Measurements from ENCODE around the gene TP53I11.

The TP53I11 gene

DNA sequence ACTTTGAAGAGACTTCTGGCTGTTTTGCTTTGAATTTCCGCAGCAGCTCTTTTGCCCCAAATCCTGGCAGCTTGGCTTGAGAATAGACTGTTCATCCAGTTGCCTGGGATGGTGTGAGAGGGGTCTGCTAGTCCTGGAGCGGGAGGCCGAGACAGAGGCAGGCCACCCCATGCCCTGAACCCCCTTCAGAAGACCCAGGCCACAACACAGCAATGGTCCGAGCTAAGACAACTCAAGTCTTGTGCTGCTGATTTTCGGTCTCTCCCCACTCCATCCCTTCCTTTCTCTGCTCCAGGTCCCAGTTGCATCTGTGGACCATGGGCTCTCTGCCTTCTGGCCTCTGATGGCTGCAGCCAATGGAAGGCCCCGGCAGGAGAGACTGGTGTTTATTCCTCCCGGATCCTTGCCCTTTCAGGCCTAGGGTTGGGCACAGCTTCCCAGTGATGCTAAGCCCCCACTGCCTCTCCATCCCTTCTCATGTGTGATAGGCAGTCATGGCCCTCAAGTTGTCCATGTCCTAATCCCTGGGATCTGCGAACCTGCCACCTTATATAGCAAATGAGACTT lies 31.9 kb upstream of the TP53I11 start:
- H2BK120ac ChIP-seq (ENCODE audit: low read depth, low read length), result peak overlapping the region; percentile 68
- no peak overlapping the region for H3K14ac ChIP-seq (ENCODE audit: low read length)
- H3K27ac ChIP-seq (replicated peaks; ENCODE audit: low read length), result no peak overlapping the region
- H2AK5ac ChIP-seq (ENCODE audit: low read depth, low read length), result peak overlapping the region; percentile 71
- H3K9me3 ChIP-seq (replicated peaks in 1 of 2; ENCODE audit: control insufficient read depth in 2 of 2, insufficient read depth in 1 of 2, low read depth in 1 of 2, low read length in 2 of 2), result peaks cover 0 to 5% of the 10 kb centered on the region in 2 donors
- no peak overlapping the region for H2BK5ac ChIP-seq (ENCODE audit: low read length)
- H3K79me1 ChIP-seq (ENCODE audit: low read depth, low read length), result no peaks in the 10 kb centered on the region
- H3K18ac ChIP-seq (ENCODE audit: low read length), result peak overlapping the region; percentile 12
- no peak overlapping the region for H2AFZ ChIP-seq (ENCODE audit: low read length)
- no peak overlapping the region for H3K4me2 ChIP-seq (ENCODE audit: insufficient read depth, low read length, poor library complexity, severe bottlenecking)
- no peaks in the 10 kb centered on the region for H3K36me3 ChIP-seq (replicated peaks in 1 of 2; ENCODE audit: control insufficient read depth in 2 of 2, insufficient read depth in 2 of 2, low read length in 2 of 2)
- H4K91ac ChIP-seq (ENCODE audit: low read depth, low read length, poor library complexity), result peak overlapping the region; percentile 42
- WGBS, 2 donors (ENCODE audit: extremely low coverage in 2 of 2, insufficient read length in 2 of 2, insufficient replicate concordance in 1 of 2), result no CpG with 5 or more reads among the region's 8 CpGs
- no peak overlapping the region for H3K4me3 ChIP-seq (ENCODE audit: low read length in 2 of 2)
- no peak for DNase-seq (ENCODE audit: low spot score)
- no peak overlapping the region for H3K4ac ChIP-seq (ENCODE audit: low read length)
- no peak overlapping the region for H2BK12ac ChIP-seq (ENCODE audit: low read length)
- peaks cover 2 to 26% of the 10 kb centered on the region in 2 donors for H3K4me1 ChIP-seq (ENCODE audit: control insufficient read depth in 2 of 2, insufficient read depth in 1 of 2, low read depth in 1 of 2, low read length in 2 of 2)
- H3K27me3 ChIP-seq (ENCODE audit: control insufficient read depth in 3 of 3, insufficient read depth in 3 of 3, low read depth in 1 of 3, low read length in 3 of 3), result peaks cover 0 to 51% (median 0%) of the 10 kb centered on the region in 3 experiments
- peak overlapping the region; percentile 5 for H2BK15ac ChIP-seq (ENCODE audit: low read length)
- no peak overlapping the region for H3K9ac ChIP-seq (ENCODE audit: low read depth, low read length, poor library complexity)
- no peak overlapping the region for H3K23ac ChIP-seq (ENCODE audit: low read depth, low read length, poor library complexity)
- H4K8ac ChIP-seq (ENCODE audit: low read depth, low read length), result no peak overlapping the region

DNA sequence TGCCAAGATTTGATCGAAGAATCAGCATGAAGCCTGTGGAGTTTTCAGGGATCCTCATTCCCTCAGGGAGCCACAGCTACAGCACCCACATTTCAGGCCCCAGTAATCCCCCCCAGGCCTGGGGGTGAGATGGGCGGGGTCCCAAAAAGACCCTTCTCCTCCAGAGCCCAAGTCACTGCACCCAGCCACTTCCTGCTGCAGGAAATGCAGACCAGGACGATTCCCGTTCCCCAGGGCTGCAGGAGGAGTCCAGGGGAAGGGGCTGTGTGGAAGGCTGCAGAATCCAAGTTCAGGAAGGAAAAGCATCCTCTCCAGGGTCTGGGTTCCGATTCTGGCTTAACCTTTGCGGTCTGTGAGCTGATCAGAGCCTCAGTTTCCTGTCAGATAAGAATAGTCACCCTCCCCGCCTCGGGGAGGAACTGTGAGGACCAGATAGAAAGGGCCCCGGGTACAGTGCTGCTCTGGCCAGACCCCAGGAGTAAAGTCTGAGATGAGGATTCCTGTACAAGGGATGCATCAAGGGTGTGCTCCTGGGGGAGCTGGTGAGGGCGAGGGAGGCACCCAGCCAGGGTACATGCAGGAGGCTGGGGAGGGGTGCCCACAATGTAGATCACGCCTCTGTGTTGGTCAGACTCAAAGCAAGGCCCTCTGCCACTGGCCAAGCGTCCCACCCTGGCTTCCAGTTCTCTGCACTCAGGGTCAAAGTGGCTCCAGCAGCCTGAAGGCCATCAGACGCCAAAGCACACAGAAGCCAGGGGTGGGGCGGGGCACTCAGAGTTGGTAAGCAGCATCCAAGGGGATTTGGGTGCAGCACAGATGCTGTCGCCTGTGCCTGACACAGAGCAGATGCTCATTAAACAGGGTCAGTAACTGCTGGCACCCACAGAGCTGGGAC lies 30.1 kb upstream of the TP53I11 start:
- H3K23ac ChIP-seq (ENCODE audit: low read depth, low read length, poor library complexity), result no peak overlapping the region
- no peak overlapping the region for H2BK12ac ChIP-seq (ENCODE audit: low read length)
- H3K9me3 ChIP-seq (replicated peaks in 1 of 2; ENCODE audit: control insufficient read depth in 2 of 2, insufficient read depth in 1 of 2, low read depth in 1 of 2, low read length in 2 of 2), result peaks cover 0 to 4% of the 10 kb centered on the region in 2 donors
- no peak overlapping the region for H3K14ac ChIP-seq (ENCODE audit: low read length)
- no peak for DNase-seq (ENCODE audit: low spot score)
- H3K4ac ChIP-seq (ENCODE audit: low read length), result no peak overlapping the region
- H2BK120ac ChIP-seq (ENCODE audit: low read depth, low read length), result peak overlapping the region; percentile 5
- no peak overlapping the region for H3K4me2 ChIP-seq (ENCODE audit: insufficient read depth, low read length, poor library complexity, severe bottlenecking)
- no CpG with 5 or more reads among the region's 15 CpGs for WGBS, 2 donors (ENCODE audit: extremely low coverage in 2 of 2, insufficient read length in 2 of 2, insufficient replicate concordance in 1 of 2)
- no peak overlapping the region for H3K4me3 ChIP-seq (ENCODE audit: low read length in 2 of 2)
- H3K27me3 ChIP-seq (ENCODE audit: control insufficient read depth in 3 of 3, insufficient read depth in 3 of 3, low read depth in 1 of 3, low read length in 3 of 3), result peaks cover 0 to 33% (median 0%) of the 10 kb centered on the region in 3 experiments
- H4K8ac ChIP-seq (ENCODE audit: low read depth, low read length), result no peak overlapping the region
- H3K18ac ChIP-seq (ENCODE audit: low read length), result peak overlapping the region; percentile 60
- H3K79me1 ChIP-seq (ENCODE audit: low read depth, low read length), result no peaks in the 10 kb centered on the region
- H2BK15ac ChIP-seq (ENCODE audit: low read length), result peak overlapping the region; percentile 16
- H2AK5ac ChIP-seq (ENCODE audit: low read depth, low read length), result peak overlapping the region; percentile 51
- no peak overlapping the region for H2BK5ac ChIP-seq (ENCODE audit: low read length)
- H3K27ac ChIP-seq (replicated peaks; ENCODE audit: low read length), result no peak overlapping the region
- no peak overlapping the region for H2AFZ ChIP-seq (ENCODE audit: low read length)
- H3K9ac ChIP-seq (ENCODE audit: low read depth, low read length, poor library complexity), result no peak overlapping the region
- no peaks in the 10 kb centered on the region for H3K36me3 ChIP-seq (replicated peaks in 1 of 2; ENCODE audit: control insufficient read depth in 2 of 2, insufficient read depth in 2 of 2, low read length in 2 of 2)
- no peak overlapping the region for H4K91ac ChIP-seq (ENCODE audit: low read depth, low read length, poor library complexity)
- H3K4me1 ChIP-seq (ENCODE audit: control insufficient read depth in 2 of 2, insufficient read depth in 1 of 2, low read depth in 1 of 2, low read length in 2 of 2), result peaks cover 7 to 31% of the 10 kb centered on the region in 2 donors

DNA sequence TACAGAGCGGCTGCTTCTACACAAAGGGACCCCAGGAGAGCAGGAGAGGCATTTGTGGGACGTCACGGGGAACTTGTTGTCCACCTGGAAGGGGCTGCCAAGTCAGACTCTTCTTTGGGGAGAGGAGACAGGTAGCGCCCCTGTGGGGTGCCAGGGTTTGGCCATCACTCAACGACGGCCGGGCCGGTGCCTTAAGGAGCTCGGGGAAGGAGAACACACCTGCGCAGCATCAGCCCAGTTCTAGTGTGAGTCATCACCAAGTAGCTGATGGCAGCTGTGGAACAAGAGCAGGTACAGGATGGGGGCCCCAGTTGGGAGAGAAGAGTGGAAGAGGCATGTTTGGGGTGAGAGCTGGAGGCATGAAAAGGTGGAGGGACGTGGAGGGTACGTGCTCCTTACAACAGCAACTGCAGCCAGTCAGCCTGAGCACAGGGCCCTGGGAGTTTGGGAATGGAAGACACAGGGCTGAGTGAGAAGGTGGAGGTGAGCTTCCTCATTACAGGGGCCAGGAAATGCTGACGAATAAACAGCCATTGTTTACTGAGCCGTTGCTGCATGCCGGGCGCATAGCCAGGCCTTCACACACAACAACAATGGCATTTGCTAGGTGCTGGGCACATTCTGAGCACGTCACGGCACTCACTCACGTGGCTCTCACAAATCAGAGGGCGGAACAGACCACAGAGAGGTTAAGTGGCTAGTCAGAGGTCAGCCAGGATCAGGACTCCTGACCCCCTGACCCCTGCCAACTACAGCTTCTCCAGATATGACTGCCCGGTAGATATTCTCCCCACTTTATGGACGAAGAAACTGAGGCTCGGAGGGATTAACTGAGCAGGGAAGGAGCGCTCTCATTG lies 29.1 kb upstream of the TP53I11 start:
- Histone ChIP-seq H3K4me2 (ENCODE audit: insufficient read depth, low read length, poor library complexity, severe bottlenecking) (no peak overlapping the region), H3K27me3 (ENCODE audit: control insufficient read depth in 3 of 3, insufficient read depth in 3 of 3, low read depth in 1 of 3, low read length in 3 of 3) (peaks cover 0 to 24% (median 0%) of the 10 kb centered on the region in 3 experiments), H3K36me3 (replicated peaks in 1 of 2; ENCODE audit: control insufficient read depth in 2 of 2, insufficient read depth in 2 of 2, low read length in 2 of 2) (no peaks in the 10 kb centered on the region), H3K27ac (replicated peaks; ENCODE audit: low read length) (peak overlapping the region; percentile 36), H3K4me1 (ENCODE audit: control insufficient read depth in 2 of 2, insufficient read depth in 1 of 2, low read depth in 1 of 2, low read length in 2 of 2) (peaks cover 7 to 31% of the 10 kb centered on the region in 2 donors), H3K23ac (ENCODE audit: low read depth, low read length, poor library complexity) (no peak overlapping the region), H3K18ac (ENCODE audit: low read length) (peak overlapping the region; percentile 44), H3K14ac (ENCODE audit: low read length) (no peak overlapping the region), H2AFZ (ENCODE audit: low read length) (no peak overlapping the region), H4K91ac (ENCODE audit: low read depth, low read length, poor library complexity) (no peak overlapping the region), H3K9ac (ENCODE audit: low read depth, low read length, poor library complexity) (no peak overlapping the region), H3K4me3 (ENCODE audit: low read length in 2 of 2) (no peak overlapping the region), H3K4ac (ENCODE audit: low read length) (no peak overlapping the region), H3K9me3 (replicated peaks in 1 of 2; ENCODE audit: control insufficient read depth in 2 of 2, insufficient read depth in 1 of 2, low read depth in 1 of 2, low read length in 2 of 2) (peaks cover 0 to 2% of the 10 kb centered on the region in 2 donors), H3K79me1 (ENCODE audit: low read depth, low read length) (no peaks in the 10 kb centered on the region), H2AK5ac (ENCODE audit: low read depth, low read length) (peak overlapping the region; percentile 47), H2BK12ac (ENCODE audit: low read length) (no peak overlapping the region), H2BK120ac (ENCODE audit: low read depth, low read length) (peak overlapping the region; percentile 32), H2BK15ac (ENCODE audit: low read length) (peak overlapping the region; percentile 8), H4K8ac (ENCODE audit: low read depth, low read length) (no peak overlapping the region), H2BK5ac (ENCODE audit: low read length) (peak overlapping the region; percentile 49)
- no peak for DNase-seq (ENCODE audit: low spot score)
- no CpG with 5 or more reads among the region's 24 CpGs for WGBS, 2 donors (ENCODE audit: extremely low coverage in 2 of 2, insufficient read length in 2 of 2, insufficient replicate concordance in 1 of 2)
